OCI-LY1 (cell line): ENCODE results near the gene HIVEP1.

Experiments
- H2AFZ ChIP-seq: fragments of 200-600 bp; sonication (generic), shearing (Covaris generic); 2 replicates; pipeline ENCODE4 v1.6.0; 2014; ENCODE audit warnings: antibody characterized with exemption, mild to moderate bottlenecking, low read length
- H3F3A ChIP-seq: fragments of 200-600 bp; sonication (generic), shearing (Covaris generic); 2 replicates; pipeline ENCODE4 v1.6.0; 2014; ENCODE audit warnings: mild to moderate bottlenecking, antibody characterized with exemption, low read length, moderate library complexity; ENCODE audit not compliant: insufficient read depth
- H3K27ac ChIP-seq: fragments of 200-600 bp; sonication (generic); 2 replicates; pipeline ENCODE4 v1.5.1; 2014; ENCODE audit warnings: low read length, mixed run types, mild to moderate bottlenecking, low read depth; ENCODE audit not compliant: poor library complexity, severe bottlenecking
- H3K27me3 ChIP-seq: fragments of 200-600 bp; sonication (generic); 2 replicates; pipeline ENCODE4 v1.6.0; 2014; ENCODE audit warnings: antibody characterized with exemption, mild to moderate bottlenecking, low read length, moderate library complexity; ENCODE audit not compliant: insufficient read depth
- H3K36me3 ChIP-seq: fragments of 200-600 bp; sonication (generic); 2 replicates; pipeline ENCODE4 v1.6.1; 2014; ENCODE audit warnings: mild to moderate bottlenecking, antibody characterized with exemption, low read length, moderate library complexity, mixed read lengths; ENCODE audit not compliant: insufficient read depth
- H3K4me1 ChIP-seq: fragments of 200-600 bp; sonication (generic); 2 replicates; pipeline ENCODE4 v1.5.1; 2014; ENCODE audit warnings: mild to moderate bottlenecking, low read length, moderate library complexity; ENCODE audit not compliant: insufficient read depth, severe bottlenecking
- H3K4me2 ChIP-seq: fragments of 200-600 bp; sonication (generic), shearing (Covaris generic); 2 replicates; pipeline ENCODE4 v1.6.1; 2014; ENCODE audit warnings: low read length
- H3K4me3 ChIP-seq: fragments of 200-600 bp; sonication (generic); 2 replicates; pipeline ENCODE4 v1.5.1; 2014; ENCODE audit warnings: low read length, low read depth, mild to moderate bottlenecking, mixed read lengths; ENCODE audit not compliant: poor library complexity, severe bottlenecking
- H3K79me2 ChIP-seq: fragments of 200-600 bp; shearing (Covaris generic); 2 replicates; pipeline ENCODE4 v1.6.1; 2016; ENCODE audit warnings: mixed run types, low read length, mixed read lengths; ENCODE audit not compliant: insufficient read depth
- H3K9ac ChIP-seq: fragments of 200-600 bp; sonication (generic), shearing (Covaris generic); 2 replicates; pipeline ENCODE4 v1.6.1; 2014; ENCODE audit warnings: mild to moderate bottlenecking, low read length, mixed read lengths
- H3K9me2 ChIP-seq: fragments of 200-600 bp; sonication (generic), shearing (Covaris generic); 2 replicates; pipeline ENCODE4 v1.6.1; 2014; ENCODE audit warnings: low read depth, mild to moderate bottlenecking, low read length, mixed read lengths
- H3K9me3 ChIP-seq: fragments of 200-600 bp; shearing (Covaris generic); 2 replicates; pipeline ENCODE4 v1.6.1; 2014; ENCODE audit warnings: low read length, mixed read lengths
- H4K20me1 ChIP-seq: fragments of 200-600 bp; sonication (generic), shearing (Covaris generic); 2 replicates; pipeline ENCODE4 v1.6.0; 2016; ENCODE audit warnings: mild to moderate bottlenecking, low read length; ENCODE audit not compliant: insufficient read depth
- CTCF ChIP-seq: fragments of 200-600 bp; sonication (generic), shearing (Covaris generic); IDR thresholded peaks from 2 replicates; pipeline ENCODE4 v1.5.1; 2017; ENCODE audit warnings: mild to moderate bottlenecking, antibody characterized with exemption, low read length, moderate library complexity, mixed read lengths
- EZH2 ChIP-seq: fragments of 200-600 bp; sonication (generic), shearing (Covaris generic); IDR thresholded peaks from 2 replicates; pipeline ENCODE4 v1.8.0; 2017; ENCODE audit warnings: borderline replicate concordance, mixed run types, mild to moderate bottlenecking, antibody characterized with exemption, low read length, moderate library complexity, mixed read lengths

The HIVEP1 gene

GRCh38 chr6:11977738-11978137, 34.4 kb upstream of the HIVEP1 start:
- Histone ChIP-seq H3K27me3 (no peaks in the 10 kb centered on the region), H3K4me3 (no peak overlapping the region), H4K20me1 (no peaks in the 10 kb centered on the region), H2AFZ (no peak overlapping the region), H3K79me2 (no peaks in the 10 kb centered on the region), H3K36me3 (no peaks in the 10 kb centered on the region), H3K4me1 (peaks cover 13% of the 10 kb centered on the region), H3K9me3 (no peaks in the 10 kb centered on the region), H3K27ac (no peak overlapping the region), H3F3A (no peaks in the 10 kb centered on the region), H3K9ac (no peak overlapping the region), H3K4me2 (no peak overlapping the region), H3K9me2 (no peaks in the 10 kb centered on the region)
- TF ChIP-seq EZH2 (no peak), CTCF (no peak)

GRCh38 chr6:11978169-11978987, 33.7 kb upstream of the HIVEP1 start:
- H3K9me3 ChIP-seq: no peaks in the 10 kb centered on the region
- no peaks in the 10 kb centered on the region for H3K79me2 ChIP-seq
- no peak overlapping the region for H3K4me3 ChIP-seq
- no peaks in the 10 kb centered on the region for H3K9me2 ChIP-seq
- no peak overlapping the region for H2AFZ ChIP-seq
- no peak overlapping the region for H3K9ac ChIP-seq
- no peaks in the 10 kb centered on the region for H3K36me3 ChIP-seq
- H3K27me3 ChIP-seq: no peaks in the 10 kb centered on the region
- TF ChIP-seq CTCF (no peak), EZH2 (no peak)
- no peak overlapping the region for H3K27ac ChIP-seq
- no peaks in the 10 kb centered on the region for H3F3A ChIP-seq
- H3K4me1 ChIP-seq: peaks cover 13% of the 10 kb centered on the region
- no peak overlapping the region for H3K4me2 ChIP-seq
- H4K20me1 ChIP-seq: no peaks in the 10 kb centered on the region

- TF ChIP-seq EZH2 (no peak), CTCF (no peak)
These were observed 32.2 kb upstream of the HIVEP1 start for GRCh38 chr6:11979866-11980265.

More at GRCh38 chr6:11979866-11980265, 32.2 kb upstream of the HIVEP1 start:
- Histone ChIP-seq H3K79me2 (no peaks in the 10 kb centered on the region), H3K9ac (no peak overlapping the region), H3K9me2 (no peaks in the 10 kb centered on the region), H3K27ac (no peak overlapping the region), H3K36me3 (no peaks in the 10 kb centered on the region), H2AFZ (no peak overlapping the region), H3F3A (no peaks in the 10 kb centered on the region; the same call in 1 of the 2 replicates), H3K4me1 (peaks cover 13% of the 10 kb centered on the region), H3K27me3 (no peaks in the 10 kb centered on the region), H4K20me1 (no peaks in the 10 kb centered on the region), H3K4me3 (no peak overlapping the region), H3K4me2 (no peak overlapping the region), H3K9me3 (no peaks in the 10 kb centered on the region)
